Endothelial cell of umbilical vein (primary cell): Measurements from ENCODE around the gene DACT3. TPM values are rescaled to one million over a fixed set of nuclear protein-coding genes. Genes with fewer than 3 reads are reported as not detected.

Experiments
- BruUV-seq: library from RNA; stranded (reverse); fragments of 400-500 nt; replicated peaks from 2 replicates; lab custom pipeline; 2021; lab: Mats Ljungman, UMichigan
- CTCF ChIA-PET: fragments of 300-600, 350-600 bp; sonication (Branson Sonifier 250); formaldehyde crosslinking; loops from one replicate; lab custom pipeline; 2021; ENCODE audit warnings: antibody characterized with exemption, inconsistent platforms; lab: Charles Lee
- POLR2A ChIA-PET: fragments of 300-600, 350-600 bp; sonication (Branson Sonifier 250); formaldehyde crosslinking; loops from one replicate; lab custom pipeline; 2021; ENCODE audit warnings: antibody characterized with exemption, inconsistent platforms; lab: Charles Lee
- DNase-seq: peaks from one replicate; pipeline ENCODE4 v3.0.0-alpha.2; 2011; ENCODE audit warnings: low read depth, low spot score
- FAIRE-seq: peaks from 2 replicates; lab custom pipeline; 2011; peaks lifted over from hg19 to GRCh38; lab: Jason Lieb, UNC
- H2AFZ ChIP-seq: 2 replicates; pipeline ENCODE4 v1.6.0; 2012; ENCODE audit warnings: low read depth, low read length, control low read depth, inconsistent platforms
- H3K27ac ChIP-seq: 2 replicates; pipeline ENCODE4 v1.5.1; 2011; ENCODE audit warnings: low read depth, mild to moderate bottlenecking, control low read depth, low read length, moderate library complexity; ENCODE audit not compliant: insufficient read depth
- H3K27me3 ChIP-seq, 2 experiments: 2 replicates each; pipeline versions ENCODE4 v1.6.0 to v1.6.1; 2011; ENCODE audit warnings: low read length in 2 of 2, mixed read lengths in 1 of 2; ENCODE audit not compliant: control insufficient read depth in 2 of 2, insufficient read depth in 2 of 2
- H3K36me3 ChIP-seq, 2 experiments: 2 replicates in 1 of 2; 3 replicates in 1 of 2; pipeline ENCODE4 v1.5.1; 2011; ENCODE audit warnings: low read length in 2 of 2, mild to moderate bottlenecking in 1 of 2, moderate library complexity in 1 of 2; ENCODE audit not compliant: control insufficient read depth in 2 of 2, insufficient read depth in 2 of 2; ENCODE audit errors: extremely low read depth in 1 of 2
- H3K4me1 ChIP-seq: 3 replicates; pipeline ENCODE4 v1.5.1; 2011; ENCODE audit warnings: mild to moderate bottlenecking, low read length; ENCODE audit not compliant: control insufficient read depth, insufficient read depth; ENCODE audit errors: extremely low read depth
- H3K4me2 ChIP-seq: 2 replicates; pipeline ENCODE4 v1.6.1; 2011; ENCODE audit warnings: low read length, control low read depth, mixed read lengths; ENCODE audit not compliant: insufficient read depth
- H3K4me3 ChIP-seq, 3 experiments: fragments of 200-600 bp in 1 of 3; sonication (generic), shearing (Covaris generic) in 1 of 3; replicated peaks in 1 of 3; 2 replicates each; pipeline ENCODE4 v1.5.1; 2011 to 2016; ENCODE audit warnings: control low read depth in 3 of 3, low read length in 3 of 3, mild to moderate bottlenecking in 2 of 3, inconsistent platforms in 1 of 3, low read depth in 1 of 3, moderate library complexity in 1 of 3; ENCODE audit not compliant: insufficient read depth in 1 of 3
- H3K79me2 ChIP-seq: 2 replicates; pipeline ENCODE4 v1.6.0; 2012; ENCODE audit warnings: low read length, inconsistent platforms; ENCODE audit not compliant: control insufficient read depth, insufficient read depth
- H3K9ac ChIP-seq: replicated peaks from 2 replicates; pipeline ENCODE3; 2011; ENCODE audit warnings: low read length, control low read depth; ENCODE audit not compliant: insufficient read depth; ENCODE audit errors: extremely low read depth
- H3K9me1 ChIP-seq: replicated peaks from 3 replicates; pipeline ENCODE4 v1.6.0; 2011; ENCODE audit warnings: mild to moderate bottlenecking, low read length; ENCODE audit not compliant: control insufficient read depth, insufficient read depth; ENCODE audit errors: extremely low read depth
- H3K9me3 ChIP-seq: replicated peaks from 2 replicates; pipeline ENCODE4 v1.5.1; 2012; ENCODE audit warnings: low read length, inconsistent platforms; ENCODE audit not compliant: control insufficient read depth, insufficient read depth
- H4K20me1 ChIP-seq: replicated peaks from 2 replicates; pipeline ENCODE3; 2011; ENCODE audit warnings: mild to moderate bottlenecking, low read length; ENCODE audit not compliant: control insufficient read depth, insufficient read depth; ENCODE audit errors: extremely low read depth
- EZH2 ChIP-seq: IDR thresholded peaks from 2 replicates; pipeline ENCODE4 v1.6.1; 2012; ENCODE audit warnings: borderline replicate concordance, low read depth, mild to moderate bottlenecking, moderate library complexity, low read length, inconsistent platforms; ENCODE audit not compliant: severe bottlenecking
- JUN ChIP-seq: IDR thresholded peaks from 2 replicates; pipeline ENCODE4 v1.6.1; 2011; ENCODE audit warnings: borderline replicate concordance, low read depth; ENCODE audit not compliant: insufficient read length, insufficient read depth
- MYC ChIP-seq: IDR thresholded peaks from one replicate; pipeline ENCODE4 v1.6.1; 2011; ENCODE audit warnings: mild to moderate bottlenecking, low read depth, low read length
- POLR2A ChIP-seq: IDR thresholded peaks from 2 replicates; pipeline ENCODE4 v1.6.1; 2012; ENCODE audit warnings: low read depth, mild to moderate bottlenecking, control low read depth, low read length
- POLR2AphosphoS5 ChIP-seq: IDR thresholded peaks from 2 replicates; pipeline ENCODE4 v1.6.1; 2012; ENCODE audit warnings: low read depth, mild to moderate bottlenecking, control low read depth, low read length, moderate library complexity; ENCODE audit not compliant: insufficient read depth
- dilution Hi-C: fragments of 300-500 bp; cut with MboI; formaldehyde crosslinking; loops from one replicate; pipeline ENCODE4 v1.15.0; 2019; ENCODE audit warnings: low sequenced_read_pairs; ENCODE audit not compliant: extremely low pct_ligation_motif_present
- intact Hi-C: fragments of 100-400 bp; cut with micrococcal nuclease; formaldehyde crosslinking; loops from one replicate; pipeline ENCODE4 v1.10.0; 2022
- polyA plus RNA-seq, 4 experiments: library from polyadenylated mRNA; depleted of rRNA in 3 of 4; stranded (reverse) in 3 of 4; unstranded in 1 of 4; fragments of >200 nt; gene quantifications; 2 replicates each; pipeline versions ENCODE4 v1.2.1 to v1.2.3, GENCODE V29; 2011 to 2012; ENCODE audit warnings: missing spikeins in 1 of 4
- total RNA-seq: library from RNA; stranded (reverse); gene quantifications from 2 replicates; pipeline ENCODE4 v1.2.3, GENCODE V29; 2021
- TF ChIP-seq, protein P1 (sequence below): IDR thresholded peaks from 2 replicates; pipeline ENCODE4 v1.6.1; 2011; ENCODE audit not compliant: insufficient read depth, insufficient read length
- TF ChIP-seq, protein P2 (sequence below), 2 donors: IDR thresholded peaks; 1 replicate in 1 of 2; 2 replicates in 1 of 2; pipeline ENCODE4 v1.5.1; 2011; ENCODE audit warnings: low read length in 2 of 2, mild to moderate bottlenecking in 2 of 2, moderate library complexity in 2 of 2, control low read depth in 1 of 2, inconsistent platforms in 1 of 2, low read depth in 1 of 2; ENCODE audit not compliant: insufficient read depth in 1 of 2; ENCODE audit errors: extremely low read depth in 1 of 2

The DACT3 gene
- total and polyA plus RNA-seq, 2 donors (not counting 3 experiments of a cell fraction or from before 2014, with no cell fraction given): 0.22 to 0.76 TPM

DNA sequence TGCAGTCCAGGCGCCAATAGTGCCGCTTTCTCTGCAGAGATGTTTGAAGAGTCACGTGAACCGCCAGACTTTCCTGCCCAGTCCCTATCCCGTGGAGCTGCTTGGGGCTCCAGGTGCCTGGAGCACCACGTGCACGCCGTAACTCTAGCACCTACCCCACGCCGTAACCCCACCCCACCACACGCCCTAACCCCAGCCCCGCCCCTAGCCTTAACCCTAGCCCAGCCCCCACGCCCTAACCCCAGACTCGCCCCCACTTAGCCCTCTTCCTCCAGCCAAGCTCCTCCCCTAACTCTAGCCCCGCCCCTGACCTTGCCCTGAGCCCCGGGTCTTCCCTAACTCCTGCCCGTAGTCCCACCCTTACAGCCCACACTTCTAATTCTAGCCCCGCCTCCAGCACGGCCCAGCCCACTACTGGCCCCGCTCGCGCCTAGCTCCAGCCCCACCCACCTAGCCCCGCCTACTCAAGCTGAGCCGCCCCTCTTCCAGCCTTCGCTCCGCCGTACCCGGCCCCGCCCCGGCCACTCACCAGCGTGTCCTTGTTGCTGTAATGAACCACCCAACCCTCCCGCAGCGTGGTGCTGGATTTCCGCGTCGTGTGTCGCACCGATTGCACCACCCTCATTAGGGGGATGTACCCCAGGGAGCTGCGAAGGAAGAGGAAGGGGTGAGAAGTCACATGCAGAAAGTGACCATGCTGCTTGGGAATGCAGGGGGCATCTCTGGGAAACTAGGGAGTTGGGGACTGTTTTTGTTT, 36.4 kb upstream of the DACT3 start:
- Histone ChIP-seq H3K79me2 (no peaks in the 10 kb centered on the region), H3K4me1 (no peaks in the 10 kb centered on the region), H3K36me3 (peaks cover 22 to 64% of the 10 kb centered on the region in 2 experiments), H2AFZ (no peak overlapping the region), H3K9ac (no peak overlapping the region), H3K27ac (no peak overlapping the region), H3K4me3 (no peak overlapping the region), H4K20me1 (no peaks in the 10 kb centered on the region), H3K9me3 (no peaks in the 10 kb centered on the region), H3K9me1 (no peaks in the 10 kb centered on the region), H3K27me3 (no peaks in the 10 kb centered on the region), H3K4me2 (no peak overlapping the region)
- dilution Hi-C loops: no loop called here
- ChIA-PET POLR2A (interaction anchor here (0.6 kb wide), 1 partner anchor 1193 kb away, joined by 5 read pairs; no protein-coding TSS in a partner anchor), CTCF (interaction anchor here (0.7 to 1.6 kb wide), 9 partner anchors 9 to 168 kb away, joined by 3 to 7 read pairs (median 3); no protein-coding TSS in a partner anchor)
- DNase-seq (peak; percentile 76), FAIRE-seq (peak; percentile 74)
- intact Hi-C loops: loop anchor here (2.0 kb wide), 1 partner anchor 31 kb away; no protein-coding TSS in a partner anchor
- TF ChIP-seq, protein P1, sequence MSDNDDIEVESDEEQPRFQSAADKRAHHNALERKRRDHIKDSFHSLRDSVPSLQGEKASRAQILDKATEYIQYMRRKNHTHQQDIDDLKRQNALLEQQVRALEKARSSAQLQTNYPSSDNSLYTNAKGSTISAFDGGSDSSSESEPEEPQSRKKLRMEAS: no peak
- TF ChIP-seq JUN: no peak
- no peak for TF ChIP-seq MYC
- no peak for TF ChIP-seq EZH2
- no peak for TF ChIP-seq POLR2AphosphoS5
- no peak for TF ChIP-seq POLR2A
- TF ChIP-seq, protein P2, sequence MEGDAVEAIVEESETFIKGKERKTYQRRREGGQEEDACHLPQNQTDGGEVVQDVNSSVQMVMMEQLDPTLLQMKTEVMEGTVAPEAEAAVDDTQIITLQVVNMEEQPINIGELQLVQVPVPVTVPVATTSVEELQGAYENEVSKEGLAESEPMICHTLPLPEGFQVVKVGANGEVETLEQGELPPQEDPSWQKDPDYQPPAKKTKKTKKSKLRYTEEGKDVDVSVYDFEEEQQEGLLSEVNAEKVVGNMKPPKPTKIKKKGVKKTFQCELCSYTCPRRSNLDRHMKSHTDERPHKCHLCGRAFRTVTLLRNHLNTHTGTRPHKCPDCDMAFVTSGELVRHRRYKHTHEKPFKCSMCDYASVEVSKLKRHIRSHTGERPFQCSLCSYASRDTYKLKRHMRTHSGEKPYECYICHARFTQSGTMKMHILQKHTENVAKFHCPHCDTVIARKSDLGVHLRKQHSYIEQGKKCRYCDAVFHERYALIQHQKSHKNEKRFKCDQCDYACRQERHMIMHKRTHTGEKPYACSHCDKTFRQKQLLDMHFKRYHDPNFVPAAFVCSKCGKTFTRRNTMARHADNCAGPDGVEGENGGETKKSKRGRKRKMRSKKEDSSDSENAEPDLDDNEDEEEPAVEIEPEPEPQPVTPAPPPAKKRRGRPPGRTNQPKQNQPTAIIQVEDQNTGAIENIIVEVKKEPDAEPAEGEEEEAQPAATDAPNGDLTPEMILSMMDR (IDR thresholded peaks at IDR 0.05; ENCODE audit: extremely low read depth in 1 of 2, insufficient read depth in 1 of 2, low read depth in 1 of 2, low read length in 2 of 2): no peak
- no TSS peak for BruUV-seq
